SU-DHL-6 (cell line): ENCODE results near the gene CLPX.

Source experiments
- H2AFZ ChIP-seq: fragments of 200-600 bp; sonication (generic); 2 replicates; pipeline ENCODE4 v1.6.1; 2014; ENCODE audit warnings: low read depth, mild to moderate bottlenecking, moderate library complexity, mixed read lengths, antibody characterized with exemption, low read length; ENCODE audit not compliant: severe bottlenecking
- H3F3A ChIP-seq: fragments of 200-600 bp; shearing (Covaris generic); 2 replicates; pipeline ENCODE4 v1.6.0; 2016; ENCODE audit warnings: antibody characterized with exemption, mild to moderate bottlenecking; ENCODE audit not compliant: insufficient read depth
- H3K27ac ChIP-seq: fragments of 200-600 bp; sonication (generic); 2 replicates; pipeline ENCODE4 v1.5.1; 2016; ENCODE audit warnings: low read depth, mild to moderate bottlenecking, low read length, moderate library complexity, mixed read lengths
- H3K27me3 ChIP-seq: fragments of 200-600 bp; sonication (generic), shearing (Covaris generic); 2 replicates; pipeline ENCODE4 v1.6.0; 2014; ENCODE audit warnings: mild to moderate bottlenecking, low read length
- H3K36me3 ChIP-seq: fragments of 200-600 bp; sonication (generic); 2 replicates; pipeline ENCODE4 v1.6.1; 2014; ENCODE audit warnings: mild to moderate bottlenecking, low read length, mixed read lengths
- H3K4me2 ChIP-seq: fragments of 300-600, 200-600 bp; shearing (Covaris generic), sonication (generic); 2 replicates; pipeline ENCODE4 v1.6.0; 2014; ENCODE audit warnings: low read length, low read depth, mild to moderate bottlenecking; ENCODE audit not compliant: poor library complexity, severe bottlenecking
- H3K4me3 ChIP-seq: fragments of 200-600 bp; sonication (generic); 2 replicates; pipeline ENCODE4 v1.5.1; 2014; ENCODE audit warnings: antibody characterized with exemption, low read length, mild to moderate bottlenecking, mixed read lengths; ENCODE audit not compliant: insufficient read depth, poor library complexity, severe bottlenecking
- H3K79me2 ChIP-seq: fragments of 200-600 bp; sonication (generic); 2 replicates; pipeline ENCODE4 v1.6.1; 2014; ENCODE audit warnings: mild to moderate bottlenecking, low read length, moderate library complexity; ENCODE audit not compliant: insufficient read depth
- H3K9ac ChIP-seq: fragments of 200-600 bp; sonication (generic); 2 replicates; pipeline ENCODE4 v1.7.0; 2014; ENCODE audit warnings: mild to moderate bottlenecking, low read length
- H3K9me2 ChIP-seq: fragments of 200-600 bp; sonication (generic); replicated peaks from 2 replicates; pipeline ENCODE4 v1.6.1; 2014; ENCODE audit warnings: low read length; ENCODE audit not compliant: insufficient read depth
- H3K9me3 ChIP-seq: fragments of 200-600 bp; sonication (generic); 2 replicates; pipeline ENCODE4 v1.6.1; 2014; ENCODE audit warnings: low read length, mixed read lengths; ENCODE audit not compliant: insufficient read depth
- H4K20me1 ChIP-seq: fragments of 200-600 bp; sonication (generic); 2 replicates; pipeline ENCODE4 v1.6.1; 2014; ENCODE audit warnings: low read depth, mild to moderate bottlenecking, antibody characterized with exemption, low read length, moderate library complexity, mixed read lengths
- CTCF ChIP-seq: fragments of 200-600 bp; sonication (generic); IDR thresholded peaks from one replicate; pipeline ENCODE4 v1.5.1; 2017; ENCODE audit warnings: antibody characterized with exemption, mild to moderate bottlenecking, low read length, moderate library complexity; ENCODE audit not compliant: insufficient read depth, poor library complexity, severe bottlenecking
- EZH2phosphoT487 ChIP-seq: fragments of 200-600 bp; sonication (generic), shearing (Covaris generic); conservative IDR thresholded peaks from 2 replicates; pipeline ENCODE4 v1.6.1; 2018; ENCODE audit warnings: mild to moderate bottlenecking, antibody characterized with exemption, low read length, moderate library complexity, mixed read lengths

The CLPX gene

GRCh38 chr15:65134538-65134937, 50.6 kb downstream of the CLPX start:
- no peak overlapping the region for H3K27ac ChIP-seq
- H3K9ac ChIP-seq = no peak overlapping the region; the same call in 1 of the 2 replicates

GRCh38 chr15:65133548-65134200, 51.5 kb downstream of the CLPX start, which contains the start of gene PDCD7:
TSS of gene PDCD7 (minus strand) at chr15:65133808. CDS start at chr15:65133781, 27 bp downstream.
- H3K27ac ChIP-seq = peak within 1 kb of the TSS; percentile 57
- H3K36me3 ChIP-seq = 0 out of 2 replicates have a peak, but pooled peaks cover under 1% of the 10 kb centered on the region

More at GRCh38 chr15:65134538-65134937, 50.6 kb downstream of the CLPX start:
- H3K36me3 ChIP-seq = no peaks in the 10 kb centered on the region
- peaks cover 7% of the 10 kb centered on the region; the same call in 1 of the 2 replicates for H3K9me3 ChIP-seq
- H3K79me2 ChIP-seq = peaks cover 24% of the 10 kb centered on the region
- peak overlapping the region; percentile 87 for H3K4me2 ChIP-seq
- no peaks in the 10 kb centered on the region for H4K20me1 ChIP-seq
- no peak overlapping the region for H2AFZ ChIP-seq
- H3K27me3 ChIP-seq = no peaks in the 10 kb centered on the region
- no peaks in the 10 kb centered on the region for H3F3A ChIP-seq
- no peaks in the 10 kb centered on the region for H3K9me2 ChIP-seq
- TF ChIP-seq EZH2phosphoT487 (no peak), CTCF (no peak)
- peak overlapping the region; percentile 81 for H3K4me3 ChIP-seq

GRCh38 chr15:65132878-65133547, 52.1 kb downstream of the CLPX start:
- H3K4me3 ChIP-seq = peak overlapping the region; percentile 81
- H3K4me2 ChIP-seq = peak overlapping the region; percentile 87
- H3K9me3 ChIP-seq = peaks cover 7% of the 10 kb centered on the region; the same call in 1 of the 2 replicates
- H3K9me2 ChIP-seq = no peaks in the 10 kb centered on the region
- TF ChIP-seq CTCF = no peak
- no peak for TF ChIP-seq EZH2phosphoT487
- H3K36me3 ChIP-seq = 0 out of 2 replicates have a peak, but pooled peaks cover 4% of the 10 kb centered on the region
- H3K79me2 ChIP-seq = peaks cover 24% of the 10 kb centered on the region
- no peak overlapping the region for H2AFZ ChIP-seq
- peak overlapping the region; percentile 57 for H3K27ac ChIP-seq
- H3K9ac ChIP-seq = peak overlapping the region; percentile 84
- no peaks in the 10 kb centered on the region for H4K20me1 ChIP-seq
- H3F3A ChIP-seq = no peaks in the 10 kb centered on the region
- no peaks in the 10 kb centered on the region for H3K27me3 ChIP-seq

More at GRCh38 chr15:65133548-65134200, 51.5 kb downstream of the CLPX start, which contains the start of gene PDCD7:
- Histone ChIP-seq H3K9ac (peak within 1 kb of the TSS; percentile 84), H3F3A (no peaks in the 10 kb centered on the region), H2AFZ (peak within 1 kb of the TSS; percentile 95), H3K4me3 (peak within 1 kb of the TSS; percentile 81), H4K20me1 (no peaks in the 10 kb centered on the region), H3K9me3 (peaks cover 7% of the 10 kb centered on the region; the same call in 1 of the 2 replicates), H3K79me2 (peaks cover 24% of the 10 kb centered on the region), H3K27me3 (no peaks in the 10 kb centered on the region), H3K4me2 (peak within 1 kb of the TSS; percentile 87), H3K9me2 (no peaks in the 10 kb centered on the region)
- TF ChIP-seq CTCF (no peak), EZH2phosphoT487 (no peak)
